Peyer's patch (tissue), 4 donors: ENCODE measurements around the gene BAZ2A. TPM values are rescaled to one million over a fixed set of nuclear protein-coding genes. Genes with fewer than 3 reads are reported as not detected.

Experiments
- DNase-seq, 3 donors: peaks; one replicate each; pipeline ENCODE4 v3.0.0-alpha.2; 2017 to 2019
- H3K27ac ChIP-seq, 4 donors: fragments of 200-600 bp; sonication (generic); one replicate each; pipeline ENCODE4 v1.5.1; 2016 to 2019
- H3K27me3 ChIP-seq, 2 donors: fragments of 200-600 bp; sonication (generic); one replicate each; pipeline ENCODE4 v1.5.1; 2019
- H3K36me3 ChIP-seq, 3 donors: fragments of 200-600 bp; sonication (generic); one replicate each; pipeline ENCODE4 v1.5.1; 2016 to 2019
- H3K4me1 ChIP-seq, 4 donors: fragments of 200-600 bp; sonication (generic); one replicate each; pipeline ENCODE4 v1.5.1; 2016 to 2019
- H3K4me3 ChIP-seq, 4 donors: fragments of 200-600 bp; sonication (generic); 1 replicate in 3 of 4; 2 replicates in 1 of 4; pipeline ENCODE4 v1.5.1; 2016 to 2019; ENCODE audit warnings: mild to moderate bottlenecking in 1 of 4
- H3K9me3 ChIP-seq, 4 donors: fragments of 200-600 bp; sonication (generic); one replicate each; pipeline ENCODE4 v1.5.1; 2016 to 2019; ENCODE audit warnings: mild to moderate bottlenecking in 1 of 4
- POLR2A ChIP-seq, 2 donors: fragments of 450-650 bp; IDR thresholded peaks; one replicate each; pipeline ENCODE4 v1.5.1; 2017; ENCODE audit warnings: antibody characterized with exemption in 2 of 2, mild to moderate bottlenecking in 2 of 2, moderate library complexity in 2 of 2
- total RNA-seq, 4 donors: library from RNA; depleted of rRNA; stranded (reverse); fragments of >200 nt; gene quantifications; one replicate each; pipeline ENCODE4 v1.1.0, GENCODE V29; 2016
- TF ChIP-seq, protein P1 (sequence below), 6 experiments: fragments of 450-650 bp in 4 of 6; fragments of 200-600 bp in 2 of 6; sonication (generic) in 1 of 6; IDR thresholded peaks; one replicate each; pipeline ENCODE4 v1.5.1; 2017 to 2019; ENCODE audit warnings: antibody characterized with exemption in 6 of 6, mild to moderate bottlenecking in 3 of 6, moderate library complexity in 1 of 6

Gene BAZ2A
- total RNA-seq, 4 donors from 2014 or later, result 98.2 to 259 (median 141) TPM

DNA sequence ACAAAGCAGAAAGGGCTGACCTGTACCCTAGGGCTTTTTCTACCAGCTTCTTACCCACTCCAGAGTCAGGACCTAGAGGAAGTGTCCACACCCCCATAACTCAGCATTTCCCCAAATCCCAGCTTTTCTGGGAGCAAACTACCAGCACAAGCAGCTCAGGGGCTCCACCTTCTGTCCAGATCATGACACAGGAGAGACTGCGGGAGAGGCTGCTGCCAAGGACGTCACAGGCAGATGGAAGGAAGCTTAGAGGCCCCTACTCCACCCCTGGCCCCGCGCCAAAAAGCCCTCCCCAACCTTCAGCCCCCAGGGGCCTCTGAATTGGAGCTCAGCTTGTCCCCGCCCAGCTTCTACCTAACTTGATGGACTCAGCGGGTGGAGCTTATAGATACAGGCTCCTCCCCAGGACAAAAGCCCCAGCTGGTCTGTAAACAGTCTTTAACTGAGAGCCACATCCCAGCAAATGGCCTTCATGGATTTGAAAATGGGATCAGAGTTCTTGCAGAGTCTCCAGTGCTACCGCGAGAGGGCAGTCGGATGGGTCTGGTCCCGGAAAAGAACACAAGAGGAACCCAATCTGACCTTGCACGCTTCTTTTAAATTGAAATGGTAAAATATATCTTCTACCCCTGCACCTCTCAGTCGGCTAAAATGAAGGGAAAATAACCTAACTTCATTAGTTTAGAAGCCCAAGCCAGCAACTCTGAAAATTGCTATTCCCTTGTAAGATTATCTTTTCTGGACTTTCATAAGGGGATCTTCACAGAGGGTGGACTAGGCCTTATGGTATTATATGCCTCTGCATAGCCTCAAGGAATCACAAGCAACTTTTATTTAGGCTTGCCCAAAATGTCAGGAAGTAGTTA, 6.8 kb upstream of the BAZ2A start:
- peak in 1 of 2 donors; percentile 76 for TF ChIP-seq POLR2A (IDR thresholded peaks at IDR 0.05)
- TF ChIP-seq, protein P1, sequence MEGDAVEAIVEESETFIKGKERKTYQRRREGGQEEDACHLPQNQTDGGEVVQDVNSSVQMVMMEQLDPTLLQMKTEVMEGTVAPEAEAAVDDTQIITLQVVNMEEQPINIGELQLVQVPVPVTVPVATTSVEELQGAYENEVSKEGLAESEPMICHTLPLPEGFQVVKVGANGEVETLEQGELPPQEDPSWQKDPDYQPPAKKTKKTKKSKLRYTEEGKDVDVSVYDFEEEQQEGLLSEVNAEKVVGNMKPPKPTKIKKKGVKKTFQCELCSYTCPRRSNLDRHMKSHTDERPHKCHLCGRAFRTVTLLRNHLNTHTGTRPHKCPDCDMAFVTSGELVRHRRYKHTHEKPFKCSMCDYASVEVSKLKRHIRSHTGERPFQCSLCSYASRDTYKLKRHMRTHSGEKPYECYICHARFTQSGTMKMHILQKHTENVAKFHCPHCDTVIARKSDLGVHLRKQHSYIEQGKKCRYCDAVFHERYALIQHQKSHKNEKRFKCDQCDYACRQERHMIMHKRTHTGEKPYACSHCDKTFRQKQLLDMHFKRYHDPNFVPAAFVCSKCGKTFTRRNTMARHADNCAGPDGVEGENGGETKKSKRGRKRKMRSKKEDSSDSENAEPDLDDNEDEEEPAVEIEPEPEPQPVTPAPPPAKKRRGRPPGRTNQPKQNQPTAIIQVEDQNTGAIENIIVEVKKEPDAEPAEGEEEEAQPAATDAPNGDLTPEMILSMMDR (IDR thresholded peaks at IDR 0.05), result peak; percentile 13 to 71 (median 60)
- Histone ChIP-seq H3K4me1 (peaks cover 7 to 37% (median 22%) of the 10 kb centered on the region in 4 donors), H3K9me3 (no peaks in the 10 kb centered on the region), H3K4me3 (peak overlapping the region; percentile 75 to 93 (median 79)), H3K36me3 (peaks cover 0 to 45% (median 0%) of the 10 kb centered on the region in 3 donors), H3K27ac (peak overlapping the region; percentile 92 to 99 (median 96)), H3K27me3 (no peaks in the 10 kb centered on the region)
- DNase-seq, result peak; percentile 96 to 100 (median 99)

DNA sequence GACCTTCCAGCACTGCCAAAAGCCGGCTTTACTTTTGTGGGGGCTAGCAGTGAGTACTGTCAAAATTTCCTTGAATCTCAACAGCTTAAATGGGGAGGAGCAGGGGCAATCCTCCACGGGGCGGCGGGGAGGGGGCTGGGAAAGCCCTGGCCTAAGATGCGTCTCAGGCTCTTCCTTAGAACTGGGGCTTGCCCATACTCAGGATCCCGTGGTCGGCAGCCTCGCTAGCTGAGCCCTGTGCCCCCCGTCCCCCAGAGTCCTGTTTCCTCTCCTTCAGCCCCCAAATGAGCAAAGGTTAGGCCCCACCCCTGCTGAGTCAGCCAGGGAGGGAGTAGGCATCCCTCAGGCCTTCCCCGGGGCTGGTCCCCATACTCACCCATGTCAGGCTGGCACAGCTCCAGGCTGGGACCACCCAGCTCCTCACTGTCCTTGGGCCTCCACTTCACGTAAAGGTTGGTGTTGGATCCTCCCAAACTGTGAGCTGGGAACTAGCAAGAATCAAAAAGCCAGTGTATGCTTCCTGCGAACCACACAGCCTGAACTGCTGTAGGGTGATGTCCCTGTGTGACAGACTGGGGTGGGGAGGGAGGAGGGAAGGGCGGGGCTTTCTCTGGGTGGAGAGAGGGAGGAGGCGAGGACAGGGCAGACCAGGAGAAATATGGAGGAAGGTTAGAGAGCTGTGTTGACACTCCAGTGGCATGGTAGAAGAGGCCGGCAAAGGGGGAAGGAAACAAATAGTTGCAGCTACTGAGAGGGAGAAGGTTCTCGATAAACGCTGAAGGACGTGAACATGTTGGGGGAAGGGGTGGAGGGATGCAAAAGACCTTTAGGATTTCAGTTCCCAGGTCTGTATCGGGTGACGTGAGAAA, 5.9 kb upstream of the BAZ2A start:
- Histone ChIP-seq H3K4me3 (peak overlapping the region; percentile 75 to 93 (median 79)), H3K27ac (peak overlapping the region; percentile 92 to 99 (median 96)), H3K4me1 (peaks cover 7 to 45% (median 28%) of the 10 kb centered on the region in 4 donors), H3K27me3 (no peaks in the 10 kb centered on the region), H3K36me3 (peaks cover 0 to 37% (median 0%) of the 10 kb centered on the region in 3 donors), H3K9me3 (no peaks in the 10 kb centered on the region)
- TF ChIP-seq, protein P1 (IDR thresholded peaks at IDR 0.05), result no peak
- TF ChIP-seq POLR2A (IDR thresholded peaks at IDR 0.05), result peak; percentile 72 to 85
- peak; percentile 94 to 96 (median 95) for DNase-seq

DNA sequence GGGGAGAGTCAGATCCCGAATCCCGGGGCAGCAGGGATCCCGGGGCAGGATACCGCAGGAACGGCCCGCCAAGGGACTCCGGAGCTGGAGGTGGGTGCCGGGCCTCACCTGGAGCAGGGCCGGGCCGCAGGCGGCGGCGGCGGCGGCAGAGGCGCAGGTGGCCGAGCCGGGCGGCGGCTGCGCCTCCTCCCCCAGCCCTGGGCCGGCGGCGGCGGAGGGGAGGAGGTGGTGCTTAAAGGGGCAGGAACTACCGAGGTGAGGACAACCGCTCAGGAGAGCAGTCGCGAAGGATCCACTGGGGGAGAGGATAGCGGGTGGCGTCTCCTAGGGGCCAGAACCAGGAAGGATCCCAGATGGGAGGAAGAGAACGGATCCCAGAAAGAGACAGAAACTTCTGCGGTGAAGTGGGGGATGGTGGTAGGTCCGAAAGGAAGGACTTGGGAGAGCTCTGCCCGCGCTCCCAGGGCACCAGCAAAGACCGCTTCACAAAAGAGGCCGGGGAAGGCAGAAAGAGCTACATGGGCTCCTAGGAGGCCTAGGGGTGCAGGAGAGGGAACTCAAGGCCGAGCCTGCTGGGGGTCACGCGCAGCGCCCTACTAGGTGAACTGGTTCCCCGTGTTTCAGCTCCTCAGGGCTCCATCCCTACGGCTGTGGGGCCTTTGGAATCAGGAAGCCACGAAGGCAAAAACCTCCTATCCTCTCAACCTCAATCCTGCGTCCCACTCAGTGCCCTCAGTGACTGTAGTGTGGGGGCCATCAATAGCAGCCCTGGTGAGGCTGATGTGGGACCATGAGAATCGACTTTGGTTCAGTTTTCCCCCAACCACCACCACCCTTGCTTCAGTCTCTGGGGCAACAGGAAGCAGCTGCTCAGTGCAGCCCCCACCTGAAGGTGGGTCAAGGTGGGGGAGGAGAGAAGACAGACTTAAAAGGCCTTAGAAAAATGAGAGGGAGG, 5.0 kb upstream of the BAZ2A start:
- peak; percentile 77 to 92 (median 92) for DNase-seq
- peaks cover 7 to 53% (median 33%) of the 10 kb centered on the region in 4 donors for H3K4me1 ChIP-seq

GRCh38 chr12:56634242-56634836, 4.2 kb upstream of the BAZ2A start:
- no peaks in the 10 kb centered on the region for H3K9me3 ChIP-seq
- peak in 1 of 2 donors; percentile 34 for TF ChIP-seq POLR2A (IDR thresholded peaks at IDR 0.05)
- TF ChIP-seq, protein P1 (IDR thresholded peaks at IDR 0.05), result no peak
- H3K4me3 ChIP-seq, result peak overlapping the region; percentile 75 to 93 (median 79)
- peak; percentile 46 to 73 (median 71) for DNase-seq
- no peaks in the 10 kb centered on the region for H3K27me3 ChIP-seq
- H3K4me1 ChIP-seq, result peaks cover 7 to 53% (median 33%) of the 10 kb centered on the region in 4 donors
- peaks cover 0 to 20% (median 0%) of the 10 kb centered on the region in 3 donors for H3K36me3 ChIP-seq
- peak overlapping the region; percentile 92 to 99 (median 96) for H3K27ac ChIP-seq

More for the DNA sequence above, 5.0 kb upstream of the BAZ2A start:
- Histone ChIP-seq H3K4me3 (peak overlapping the region; percentile 75 to 93 (median 79)), H3K27me3 (no peaks in the 10 kb centered on the region), H3K9me3 (no peaks in the 10 kb centered on the region), H3K27ac (peak overlapping the region; percentile 92 to 99 (median 96)), H3K36me3 (peaks cover 0 to 28% (median 0%) of the 10 kb centered on the region in 3 donors)
- TF ChIP-seq, protein P1 (IDR thresholded peaks at IDR 0.05), result peak in 5 of 6 experiments; percentile 14 to 61 (median 59)
- peak; percentile 89 to 92 for TF ChIP-seq POLR2A (IDR thresholded peaks at IDR 0.05)
